CD4-positive, alpha-beta T cell treated with Interleukin-17A for 1 hour (primary cell): ENCODE measurements around the gene C1orf167.

Experiments used
- DNase-seq: peaks from one replicate; pipeline ENCODE4 v3.0.0-alpha.2; 2020

C1orf167 gene

GRCh38 chr1:11765661-11766428, 3.9 kb downstream of the C1orf167 start:
- no peak for DNase-seq

DNA sequence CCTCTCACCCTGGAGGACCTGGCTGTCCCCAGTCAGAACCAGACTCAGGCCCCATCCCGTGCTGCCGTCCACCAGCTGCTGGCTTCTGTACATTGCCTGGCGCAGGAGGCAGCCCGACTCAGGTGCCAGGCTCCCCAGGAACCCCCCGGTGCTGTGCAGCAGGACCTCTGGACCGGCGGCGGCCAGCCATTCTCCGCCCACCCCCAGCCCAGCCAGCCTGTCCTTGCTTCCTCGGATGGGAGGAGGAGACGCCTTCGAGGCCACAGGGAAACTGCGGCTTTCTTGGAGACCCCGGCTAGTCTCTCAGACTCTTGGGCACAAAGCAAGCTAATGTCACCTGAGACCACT, 4.4 kb downstream of the C1orf167 start:
- no peak for DNase-seq

GRCh38 chr1:11767922-11768704, 6.1 kb downstream of the C1orf167 start:
- DNase-seq = no peak

DNA sequence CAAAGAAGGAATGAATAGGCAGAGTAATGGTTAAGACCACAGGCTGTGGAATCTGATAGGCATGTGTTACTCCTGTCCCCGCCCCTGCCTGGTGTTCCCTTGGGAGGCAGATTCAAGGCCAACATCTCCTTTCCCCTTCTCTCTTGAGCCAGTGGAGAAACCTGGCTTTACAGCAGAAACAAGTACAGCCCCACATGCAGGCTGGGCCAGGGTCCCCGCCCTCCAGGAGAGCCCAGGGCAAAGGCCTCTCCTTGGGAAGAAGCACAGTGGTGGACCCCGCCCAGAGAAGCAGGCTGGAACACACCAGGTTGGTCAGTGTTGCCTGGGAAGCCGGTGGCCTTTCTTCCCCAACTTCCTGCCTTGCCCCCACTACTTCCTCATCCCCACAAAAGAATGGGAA, 6.8 kb downstream of the C1orf167 start:
- DNase-seq = no peak

DNA sequence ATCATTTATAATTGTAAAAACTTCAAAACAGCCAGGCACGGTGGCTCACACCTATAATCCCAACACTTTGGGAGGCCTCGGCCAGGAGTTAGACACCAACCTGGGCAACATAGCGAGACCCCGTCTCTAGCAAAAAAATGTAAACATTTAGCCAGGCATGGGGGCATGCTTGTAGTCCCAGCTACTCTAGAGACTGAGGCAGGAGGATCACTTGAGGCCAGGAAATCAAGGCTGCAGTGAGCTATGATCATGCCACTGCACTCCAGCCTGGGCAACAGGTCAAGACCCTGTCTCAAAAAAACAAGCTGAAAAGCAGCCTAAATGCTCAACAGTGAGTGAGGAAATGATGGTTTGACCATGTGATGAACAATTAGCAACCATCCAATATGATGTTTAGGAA, 7.3 kb downstream of the C1orf167 start:
- no peak for DNase-seq

GRCh38 chr1:11770011-11770410, 8.0 kb downstream of the C1orf167 start:
- no peak for DNase-seq

GRCh38 chr1:11771481-11772043, 9.6 kb downstream of the C1orf167 start:
- no peak for DNase-seq

DNA sequence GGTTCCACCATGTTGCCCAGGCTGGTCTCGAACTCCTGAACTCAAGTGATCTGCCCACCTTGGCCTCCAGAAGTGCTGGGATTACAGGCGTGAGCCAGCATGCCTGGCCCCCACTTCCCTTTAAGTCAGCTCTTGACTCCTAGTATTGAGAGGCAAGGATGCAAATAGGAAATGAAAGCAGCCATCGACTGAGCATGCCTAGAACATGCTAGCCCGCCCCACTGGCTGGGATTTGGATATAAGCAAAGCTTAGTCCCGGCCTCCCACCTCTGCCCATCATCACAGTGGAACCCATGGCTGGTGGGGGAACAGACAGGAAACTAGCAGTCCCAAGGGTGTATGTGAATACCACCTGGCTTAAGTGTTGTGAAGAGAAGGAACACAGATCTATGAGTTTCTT, 10.5 kb downstream of the C1orf167 start:
- DNase-seq = no peak

- DNase-seq = no peak
These were observed 12.8 kb downstream of the C1orf167 start for GRCh38 chr1:11774753-11775152.

DNA sequence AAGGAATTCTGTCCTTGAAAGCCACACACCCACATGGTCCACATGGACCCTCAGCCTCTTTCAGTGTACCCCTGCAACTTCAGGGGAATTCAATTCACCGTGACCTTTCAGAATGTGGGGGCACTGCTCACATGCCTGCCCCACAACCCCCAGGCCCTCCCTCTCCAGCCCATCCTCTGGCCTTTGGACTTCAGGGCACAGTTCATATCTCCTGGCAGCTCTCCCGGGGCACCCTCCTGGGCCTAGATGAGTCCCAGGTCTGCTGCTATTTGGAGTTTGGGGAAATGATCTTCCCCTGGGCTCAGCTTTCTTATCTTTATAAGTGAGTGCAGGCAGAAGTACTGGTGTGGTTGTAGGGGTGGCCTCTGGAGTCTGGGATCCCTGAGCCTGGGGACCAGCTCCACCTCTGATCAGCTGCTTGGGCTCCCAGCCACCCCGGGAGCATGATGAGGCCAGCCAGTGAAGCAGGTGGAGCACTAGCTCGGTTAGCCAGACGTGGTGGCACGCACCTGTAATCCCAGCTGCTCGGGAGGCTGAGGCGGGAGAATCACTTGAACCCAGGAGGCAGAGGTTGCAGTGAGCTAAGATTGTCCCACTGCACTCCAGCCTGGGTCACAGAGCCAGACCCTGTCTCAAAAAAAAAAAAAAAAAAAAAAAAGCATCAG, 15.8 kb downstream of the C1orf167 start:
- no peak for DNase-seq

DNA sequence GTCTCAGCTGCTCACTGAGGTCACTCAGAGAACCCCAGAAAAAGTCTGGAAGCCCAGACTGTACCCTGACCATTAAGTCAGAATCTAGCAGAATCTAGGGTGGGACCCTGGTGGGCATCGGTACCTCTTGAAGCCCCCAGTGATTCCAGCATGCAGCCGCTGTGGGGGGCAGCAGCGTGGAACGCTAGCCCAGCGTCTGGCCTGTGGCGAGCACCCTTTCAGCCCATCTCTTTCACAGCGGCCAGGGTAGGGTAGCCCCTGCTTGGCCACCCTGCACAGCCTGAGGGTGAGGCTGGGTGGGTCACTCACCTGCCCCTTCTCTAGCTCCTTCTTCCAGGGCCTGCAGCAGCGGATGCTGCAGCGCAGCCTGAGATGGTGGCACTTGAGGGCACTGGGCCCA, 16.3 kb downstream of the C1orf167 start:
- no peak for DNase-seq

DNA sequence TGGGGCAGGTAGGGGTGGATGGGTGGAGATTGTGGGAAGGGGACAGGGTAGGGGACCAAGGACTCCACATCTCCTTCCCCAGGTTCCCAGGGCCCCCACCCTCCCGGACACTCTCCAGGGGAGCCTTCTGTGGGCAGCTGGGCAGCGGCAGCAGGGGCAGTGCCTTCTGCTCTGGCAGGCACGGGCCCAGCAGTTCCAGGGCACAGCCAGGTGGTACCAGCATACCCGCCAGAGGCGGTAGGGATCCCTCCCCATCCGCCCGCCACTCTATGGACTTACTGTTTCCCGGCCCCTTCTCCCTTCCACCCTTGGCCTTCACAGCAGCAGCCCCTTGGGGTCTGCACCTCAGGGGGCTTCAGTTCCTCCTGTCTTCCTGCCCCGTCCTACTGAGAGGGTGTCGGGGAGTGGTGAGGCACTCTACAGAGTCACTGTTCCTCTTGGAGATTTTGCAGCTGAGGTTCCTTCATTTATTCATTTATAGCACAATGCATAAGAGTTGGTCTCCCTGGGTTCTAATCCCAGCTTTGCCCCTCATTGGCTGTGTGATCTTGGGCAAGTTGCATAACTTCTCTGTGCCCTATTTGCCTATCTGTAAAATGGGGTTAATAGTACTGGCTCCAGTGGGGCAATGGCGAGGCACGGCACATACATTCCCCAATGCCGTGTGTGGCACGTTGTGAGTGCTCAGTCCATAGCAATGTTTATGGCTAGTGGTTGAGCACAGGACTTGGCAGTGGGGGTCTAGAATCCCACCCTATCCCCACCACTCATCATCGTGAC, 17.0 kb downstream of the C1orf167 start:
- DNase-seq = no peak

- DNase-seq = no peak
These were observed 17.9 kb downstream of the C1orf167 start for GRCh38 chr1:11779715-11780379.

- no peak for DNase-seq
These were observed 18.6 kb downstream of the C1orf167 start for GRCh38 chr1:11780380-11781147.

DNA sequence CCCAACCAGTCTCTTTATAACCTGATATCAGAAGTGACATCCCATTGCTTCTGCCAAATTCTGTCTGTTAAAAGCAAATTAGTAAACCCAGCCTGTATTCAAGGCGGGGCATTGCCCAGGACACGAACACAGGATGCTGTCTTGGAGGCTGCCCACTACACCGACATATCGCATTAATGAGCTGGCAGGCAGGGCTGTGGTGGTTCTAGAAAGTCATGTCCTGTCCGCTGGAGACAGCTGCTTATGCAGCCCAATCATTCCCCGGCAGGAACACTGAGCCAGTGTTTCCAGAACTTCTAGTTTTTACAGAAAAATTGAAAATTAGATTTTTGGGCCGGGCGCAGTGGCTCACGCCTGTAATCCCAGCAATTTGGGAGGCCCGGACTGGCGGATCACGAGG, 19.3 kb downstream of the C1orf167 start:
- no peak for DNase-seq

- no peak for DNase-seq
These were observed 20.2 kb downstream of the C1orf167 start for GRCh38 chr1:11782127-11782708.

- DNase-seq = no peak
These were observed 21.6 kb downstream of the C1orf167 start for GRCh38 chr1:11783556-11783955.

GRCh38 chr1:11784256-11784992, 22.4 kb downstream of the C1orf167 start:
- DNase-seq = no peak

GRCh38 chr1:11784993-11785769, 23.2 kb downstream of the C1orf167 start:
- peak; percentile 45 for DNase-seq
